ENCODE measurements around the gene LAMA3. TPM values are rescaled to one million over a fixed set of nuclear protein-coding genes. Genes with fewer than 3 reads are reported as not detected.

Gene LAMA3
- total RNA-seq, 1 donor from 2014 or later = 3.5 TPM

DNA sequence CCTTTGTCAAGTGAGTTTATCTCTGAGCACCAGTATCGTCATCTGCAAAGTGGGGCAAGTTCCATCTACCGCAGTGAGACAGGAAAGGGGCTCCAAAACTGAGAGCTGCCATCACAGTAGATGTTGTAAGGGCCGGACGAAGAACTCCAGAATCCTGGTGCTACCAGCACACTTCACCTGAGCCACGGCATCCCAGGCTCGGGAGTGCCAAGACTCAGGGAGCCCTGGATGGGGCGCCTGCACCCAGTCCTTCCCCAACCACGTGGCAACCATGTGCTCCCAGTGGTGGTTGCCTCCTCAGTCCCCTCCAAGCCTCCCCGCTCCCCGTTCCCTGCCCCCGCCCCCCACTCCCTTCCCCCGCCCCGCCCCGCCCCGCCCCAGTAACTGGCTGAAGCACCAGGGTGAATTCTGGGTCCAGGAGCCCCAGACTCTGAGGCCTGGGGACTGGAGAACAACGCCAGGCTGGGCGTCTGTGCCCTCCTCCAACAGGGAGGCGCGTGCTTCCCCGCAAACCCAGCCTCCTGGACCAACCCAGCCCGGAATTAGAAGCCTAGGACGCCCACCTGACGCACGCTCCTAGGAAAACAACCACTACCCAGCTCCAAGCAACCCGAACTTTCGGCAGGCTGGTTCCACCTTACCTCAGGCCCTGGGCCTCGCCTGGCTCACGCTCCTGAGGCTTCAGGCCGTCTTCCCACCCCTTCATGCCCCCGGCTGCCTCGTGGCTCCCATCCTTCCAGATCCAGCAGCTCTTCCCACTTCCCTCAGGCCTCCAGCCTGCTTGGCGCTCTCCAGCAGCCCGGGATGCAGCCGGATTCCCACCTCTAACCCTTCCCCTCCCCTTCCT is 67.6 kb downstream of the LAMA3 start:
- no peak for DNase-seq
- H3K27me3 ChIP-seq (ENCODE audit: low read depth) = no peaks in the 10 kb centered on the region
- H3K4me1 ChIP-seq = peaks cover 8% of the 10 kb centered on the region
- H3K4me3 ChIP-seq = no peak overlapping the region
- no peaks in the 10 kb centered on the region for H3K36me3 ChIP-seq
- no peak overlapping the region for H3K27ac ChIP-seq (replicated peaks)
- TF ChIP-seq, protein P1, sequence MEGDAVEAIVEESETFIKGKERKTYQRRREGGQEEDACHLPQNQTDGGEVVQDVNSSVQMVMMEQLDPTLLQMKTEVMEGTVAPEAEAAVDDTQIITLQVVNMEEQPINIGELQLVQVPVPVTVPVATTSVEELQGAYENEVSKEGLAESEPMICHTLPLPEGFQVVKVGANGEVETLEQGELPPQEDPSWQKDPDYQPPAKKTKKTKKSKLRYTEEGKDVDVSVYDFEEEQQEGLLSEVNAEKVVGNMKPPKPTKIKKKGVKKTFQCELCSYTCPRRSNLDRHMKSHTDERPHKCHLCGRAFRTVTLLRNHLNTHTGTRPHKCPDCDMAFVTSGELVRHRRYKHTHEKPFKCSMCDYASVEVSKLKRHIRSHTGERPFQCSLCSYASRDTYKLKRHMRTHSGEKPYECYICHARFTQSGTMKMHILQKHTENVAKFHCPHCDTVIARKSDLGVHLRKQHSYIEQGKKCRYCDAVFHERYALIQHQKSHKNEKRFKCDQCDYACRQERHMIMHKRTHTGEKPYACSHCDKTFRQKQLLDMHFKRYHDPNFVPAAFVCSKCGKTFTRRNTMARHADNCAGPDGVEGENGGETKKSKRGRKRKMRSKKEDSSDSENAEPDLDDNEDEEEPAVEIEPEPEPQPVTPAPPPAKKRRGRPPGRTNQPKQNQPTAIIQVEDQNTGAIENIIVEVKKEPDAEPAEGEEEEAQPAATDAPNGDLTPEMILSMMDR (IDR thresholded peaks at IDR 0.05; ENCODE audit: borderline replicate concordance) = no peak
- intact Hi-C loops (cut with micrococcal nuclease) = no loop called here
- no peaks in the 10 kb centered on the region for H3K9me3 ChIP-seq (replicated peaks)

DNA sequence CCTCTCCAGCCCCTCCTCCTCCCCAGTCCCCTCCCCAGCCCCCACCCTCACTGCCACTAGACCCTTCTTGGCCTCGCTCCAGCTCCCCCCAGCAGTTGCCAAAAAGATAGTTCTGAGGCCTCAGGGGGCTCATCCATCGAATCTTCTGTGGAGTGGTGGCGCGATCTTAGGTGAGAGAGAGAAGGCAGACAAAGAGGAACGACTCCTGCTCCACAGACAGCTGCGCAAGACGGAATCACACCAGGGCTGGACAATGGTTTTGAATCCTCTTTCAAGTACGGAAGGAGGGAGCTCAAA is 68.1 kb downstream of the LAMA3 start:
- Histone ChIP-seq H3K27ac (replicated peaks) (no peak overlapping the region), H3K36me3 (no peaks in the 10 kb centered on the region), H3K4me1 (peaks cover 7% of the 10 kb centered on the region), H3K27me3 (ENCODE audit: low read depth) (no peaks in the 10 kb centered on the region), H3K9me3 (replicated peaks) (no peaks in the 10 kb centered on the region), H3K4me3 (no peak overlapping the region)
- TF ChIP-seq, protein P1 (IDR thresholded peaks at IDR 0.05; ENCODE audit: borderline replicate concordance) = no peak
- intact Hi-C loops (cut with micrococcal nuclease) = no loop called here
- DNase-seq = no peak

DNA sequence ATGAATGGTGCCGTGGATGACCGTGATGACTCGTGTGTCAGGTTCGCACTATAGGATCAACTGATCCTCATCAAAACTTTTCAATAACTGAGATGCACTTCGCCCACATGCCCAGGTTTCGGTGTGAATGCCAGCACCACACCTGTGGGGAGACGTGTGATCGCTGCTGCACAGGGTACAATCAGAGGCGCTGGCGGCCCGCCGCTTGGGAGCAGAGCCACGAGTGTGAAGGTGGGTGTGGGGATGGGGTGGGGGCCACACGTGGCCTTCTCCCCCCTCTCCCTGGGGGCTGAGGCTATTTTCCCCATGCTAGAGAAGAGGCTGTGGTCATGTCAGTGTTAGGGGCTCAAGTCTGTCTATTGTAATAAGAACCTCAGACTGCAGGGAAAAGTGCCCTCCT is 69.0 kb downstream of the LAMA3 start:
- no peaks in the 10 kb centered on the region for H3K36me3 ChIP-seq
- H3K9me3 ChIP-seq (replicated peaks) = no peaks in the 10 kb centered on the region
- intact Hi-C loops (cut with micrococcal nuclease) = no loop called here
- no peak for DNase-seq
- no peaks in the 10 kb centered on the region for H3K27me3 ChIP-seq (ENCODE audit: low read depth)
- TF ChIP-seq, protein P1 (IDR thresholded peaks at IDR 0.05; ENCODE audit: borderline replicate concordance) = no peak
- no peak overlapping the region for H3K27ac ChIP-seq (replicated peaks)
- H3K4me3 ChIP-seq = no peak overlapping the region
- no peaks in the 10 kb centered on the region for H3K4me1 ChIP-seq

DNA sequence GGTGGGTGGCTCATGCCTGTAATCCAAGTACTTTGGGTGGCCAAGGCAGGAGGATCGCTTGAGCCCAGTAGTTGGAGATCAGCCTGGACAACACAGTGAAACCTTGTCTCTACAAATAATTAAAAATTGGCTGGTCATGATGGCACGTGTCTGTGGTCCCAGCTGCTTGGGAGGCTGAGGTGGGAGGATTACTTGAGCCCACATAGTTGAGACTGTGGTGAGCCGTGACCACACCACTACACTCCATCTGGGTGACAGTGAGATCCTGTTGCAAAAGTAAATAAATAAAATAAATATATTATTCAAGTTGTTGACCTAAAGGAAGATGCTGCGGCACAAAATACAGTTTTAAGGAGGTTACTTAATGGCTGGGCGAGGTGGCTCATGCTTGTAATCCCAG is 72.7 kb downstream of the LAMA3 start:
- no peaks in the 10 kb centered on the region for H3K9me3 ChIP-seq (replicated peaks)
- H3K4me1 ChIP-seq = no peaks in the 10 kb centered on the region
- H3K4me3 ChIP-seq = no peak overlapping the region
- no peaks in the 10 kb centered on the region for H3K36me3 ChIP-seq
- no peaks in the 10 kb centered on the region for H3K27me3 ChIP-seq (ENCODE audit: low read depth)
- TF ChIP-seq, protein P1 (IDR thresholded peaks at IDR 0.05; ENCODE audit: borderline replicate concordance) = no peak
- intact Hi-C loops (cut with micrococcal nuclease) = no loop called here
- H3K27ac ChIP-seq (replicated peaks) = no peak overlapping the region
- no peak for DNase-seq

DNA sequence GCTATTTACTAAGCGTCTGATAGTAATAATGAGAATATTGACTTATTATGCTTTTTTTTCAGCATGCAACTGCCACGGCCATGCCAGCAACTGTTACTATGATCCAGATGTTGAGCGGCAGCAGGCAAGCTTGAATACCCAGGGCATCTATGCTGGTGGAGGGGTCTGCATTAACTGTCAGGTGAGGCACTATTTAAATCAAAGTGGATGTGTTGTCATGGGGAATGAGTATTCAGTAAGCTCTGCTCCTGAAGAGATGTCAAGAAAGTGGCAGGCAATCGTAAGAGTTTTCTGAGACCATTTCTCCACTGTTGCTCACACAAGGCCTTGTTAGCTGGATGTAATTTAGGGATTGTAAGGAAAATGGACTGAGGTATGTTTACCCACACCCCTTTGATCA is 74.1 kb downstream of the LAMA3 start:
- no peak overlapping the region for H3K4me3 ChIP-seq
- H3K36me3 ChIP-seq = no peaks in the 10 kb centered on the region
- peaks cover 6% of the 10 kb centered on the region for H3K9me3 ChIP-seq (replicated peaks)
- H3K4me1 ChIP-seq = no peaks in the 10 kb centered on the region
- H3K27me3 ChIP-seq (ENCODE audit: low read depth) = no peaks in the 10 kb centered on the region
- TF ChIP-seq, protein P1 (IDR thresholded peaks at IDR 0.05; ENCODE audit: borderline replicate concordance) = no peak
- intact Hi-C loops (cut with micrococcal nuclease) = no loop called here
- no peak overlapping the region for H3K27ac ChIP-seq (replicated peaks)
- DNase-seq = no peak
